ENCODE measurements around the gene AJM1.
"Not testable (repeated sequence)": the region's sequence is repeated elsewhere in the genome, so short reads cannot be mapped to it uniquely, and the experiment has no call there.

Gene AJM1

GRCh38 chr9:136843159-136843800 lies 1.0 kb downstream of the AJM1 start:
- not testable (repeated sequence) for DNase-seq (ENCODE audit: extremely low read depth in 1 of 2, low read depth in 1 of 2)

- peak in 1 of 2 donors; percentile 46 for DNase-seq (ENCODE audit: extremely low read depth in 1 of 2, low read depth in 1 of 2)
Observed at GRCh38 chr9:136843801-136844740, 1.8 kb downstream of the AJM1 start.

- no peak for DNase-seq (ENCODE audit: extremely low read depth in 1 of 2, low read depth in 1 of 2)
Observed at GRCh38 chr9:136844761-136845464, 2.6 kb downstream of the AJM1 start.

- DNase-seq (ENCODE audit: extremely low read depth in 1 of 2, low read depth in 1 of 2): no peak
Observed at GRCh38 chr9:136845465-136846260, 3.4 kb downstream of the AJM1 start.

GRCh38 chr9:136846376-136847087 lies 4.3 kb downstream of the AJM1 start:
- DNase-seq (ENCODE audit: extremely low read depth in 1 of 2, low read depth in 1 of 2): no peak

GRCh38 chr9:136847088-136847825 lies 5.0 kb downstream of the AJM1 start:
- DNase-seq (ENCODE audit: extremely low read depth in 1 of 2, low read depth in 1 of 2): no peak

- DNase-seq (ENCODE audit: extremely low read depth in 1 of 2, low read depth in 1 of 2): peak in 1 of 2 donors; percentile 47
Observed at GRCh38 chr9:136847826-136848392, 5.6 kb downstream of the AJM1 start.

- DNase-seq (ENCODE audit: extremely low read depth in 1 of 2, low read depth in 1 of 2): no peak
Observed at GRCh38 chr9:136848393-136849037, 6.2 kb downstream of the AJM1 start.

- peak; percentile 91 to 92 for DNase-seq (ENCODE audit: extremely low read depth in 1 of 2, low read depth in 1 of 2)
Observed at GRCh38 chr9:136849038-136849959, 7.0 kb downstream of the AJM1 start, which contains the start of gene PHPT1. PHPT1 (plus strand) TSS chr9:136849409; CDS start chr9:136849431, 22 bp downstream.

- DNase-seq (ENCODE audit: extremely low read depth in 1 of 2, low read depth in 1 of 2): no peak
Observed at GRCh38 chr9:136849960-136850865, 7.9 kb downstream of the AJM1 start.

- no peak for DNase-seq (ENCODE audit: extremely low read depth in 1 of 2, low read depth in 1 of 2)
Observed at GRCh38 chr9:136850866-136851775, 8.8 kb downstream of the AJM1 start.

GRCh38 chr9:136851941-136852663 lies 9.8 kb downstream of the AJM1 start, which contains the start of gene MAMDC4:
MAMDC4 (plus strand) TSS chr9:136852346; CDS start chr9:136852417, 71 bp downstream.
- DNase-seq (ENCODE audit: extremely low read depth in 1 of 2, low read depth in 1 of 2): no peak

- no peak for DNase-seq (ENCODE audit: extremely low read depth in 1 of 2, low read depth in 1 of 2)
Observed at GRCh38 chr9:136852664-136853595, 10.7 kb downstream of the AJM1 start.
